Measurements from ENCODE around the gene CACNA1D.

DNA sequence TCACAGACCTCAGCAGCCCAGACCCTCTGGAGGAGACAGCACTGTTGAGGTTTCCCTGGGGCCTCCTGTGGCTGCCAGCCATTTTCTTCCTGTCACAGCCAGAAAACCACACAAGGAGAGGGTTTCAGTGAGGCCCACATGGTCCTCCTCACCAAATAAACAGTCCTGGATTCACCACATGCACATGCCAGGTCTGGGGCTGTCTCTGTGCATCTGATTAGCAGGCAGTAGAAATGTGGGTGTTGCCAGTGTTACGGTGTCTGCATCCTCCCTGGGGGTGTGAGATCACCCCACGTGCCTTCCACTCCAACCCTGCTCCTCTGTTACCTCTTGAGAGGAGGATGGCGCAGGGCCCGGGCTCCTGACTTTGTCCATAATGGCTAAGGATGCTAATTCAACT lies 211.4 kb downstream of the CACNA1D start:
- TF ChIP-seq, protein P1, sequence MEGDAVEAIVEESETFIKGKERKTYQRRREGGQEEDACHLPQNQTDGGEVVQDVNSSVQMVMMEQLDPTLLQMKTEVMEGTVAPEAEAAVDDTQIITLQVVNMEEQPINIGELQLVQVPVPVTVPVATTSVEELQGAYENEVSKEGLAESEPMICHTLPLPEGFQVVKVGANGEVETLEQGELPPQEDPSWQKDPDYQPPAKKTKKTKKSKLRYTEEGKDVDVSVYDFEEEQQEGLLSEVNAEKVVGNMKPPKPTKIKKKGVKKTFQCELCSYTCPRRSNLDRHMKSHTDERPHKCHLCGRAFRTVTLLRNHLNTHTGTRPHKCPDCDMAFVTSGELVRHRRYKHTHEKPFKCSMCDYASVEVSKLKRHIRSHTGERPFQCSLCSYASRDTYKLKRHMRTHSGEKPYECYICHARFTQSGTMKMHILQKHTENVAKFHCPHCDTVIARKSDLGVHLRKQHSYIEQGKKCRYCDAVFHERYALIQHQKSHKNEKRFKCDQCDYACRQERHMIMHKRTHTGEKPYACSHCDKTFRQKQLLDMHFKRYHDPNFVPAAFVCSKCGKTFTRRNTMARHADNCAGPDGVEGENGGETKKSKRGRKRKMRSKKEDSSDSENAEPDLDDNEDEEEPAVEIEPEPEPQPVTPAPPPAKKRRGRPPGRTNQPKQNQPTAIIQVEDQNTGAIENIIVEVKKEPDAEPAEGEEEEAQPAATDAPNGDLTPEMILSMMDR (IDR thresholded peaks at IDR 0.05): no peak
- TF ChIP-seq POLR2A (IDR thresholded peaks at IDR 0.05): no peak

All from body of pancreas (tissue), 4 donors.